IMR-90 (cell line): ENCODE measurements around the gene BASP1. TPM values are rescaled to one million over a fixed set of nuclear protein-coding genes. Genes with fewer than 3 reads are reported as not detected.

Experiments
- ATAC-seq: fragments of 200-7000 bp; cut with Tn5 transposase; 2 replicates; pipeline ENCODE4 v1.9.1; 2020; ENCODE audit warnings: low read depth, mild to moderate bottlenecking, moderate library complexity
- BruUV-seq: library from RNA; stranded (reverse); fragments of 400-500 nt; replicated peaks from 2 replicates; lab custom pipeline; 2021; lab: Mats Ljungman, UMichigan
- CTCF ChIA-PET: fragments of 300-600 bp; formaldehyde crosslinking; extraction: SDS; loops from one replicate; lab custom pipeline; 2021; ENCODE audit warnings: antibody characterized with exemption; lab: Yijun Ruan, JAX
- POLR2A ChIA-PET: fragments of 300-600 bp; sonication (Branson Sonifier 250); formaldehyde crosslinking; loops from one replicate; lab custom pipeline; 2022; ENCODE audit warnings: antibody characterized with exemption; ENCODE audit not compliant: unreplicated experiment; lab: Charles Lee
- DNase-seq: peaks from one replicate; pipeline ENCODE4 v3.0.0; 2013
- H2AFZ ChIP-seq: replicated peaks from 2 replicates; pipeline ENCODE3; 2013; ENCODE audit warnings: low read length, mild to moderate bottlenecking; ENCODE audit not compliant: poor library complexity
- H2AK5ac ChIP-seq: 2 replicates; pipeline ENCODE4 v1.6.1; 2013; ENCODE audit warnings: low read depth, low read length, inconsistent platforms
- H2AK9ac ChIP-seq: replicated peaks from 2 replicates; pipeline ENCODE3; 2013; ENCODE audit warnings: mild to moderate bottlenecking, low read depth, low read length, moderate library complexity; ENCODE audit not compliant: poor library complexity
- H2BK120ac ChIP-seq: 2 replicates; pipeline ENCODE4 v1.6.1; 2013; ENCODE audit warnings: low read depth, low read length, inconsistent platforms
- H2BK15ac ChIP-seq: 3 replicates; pipeline ENCODE4 v1.6.1; 2013; ENCODE audit warnings: low read depth, low read length, inconsistent platforms
- H2BK20ac ChIP-seq: 2 replicates; pipeline ENCODE4 v1.6.1; 2013; ENCODE audit warnings: low read depth, mild to moderate bottlenecking, inconsistent platforms, low read length, moderate library complexity
- H2BK5ac ChIP-seq: 2 replicates; pipeline ENCODE4 v1.6.1; 2013; ENCODE audit warnings: mild to moderate bottlenecking, low read depth, low read length, inconsistent platforms; ENCODE audit not compliant: poor library complexity, severe bottlenecking
- H3K14ac ChIP-seq: replicated peaks from 2 replicates; pipeline ENCODE4 v1.6.1; 2013; ENCODE audit warnings: low read depth, low read length, inconsistent platforms
- H3K18ac ChIP-seq: 2 replicates; pipeline ENCODE4 v1.6.1; 2013; ENCODE audit warnings: low read depth, low read length, control low read depth
- H3K23ac ChIP-seq: 2 replicates; pipeline ENCODE4 v1.6.1; 2013; ENCODE audit warnings: low read depth, low read length, inconsistent platforms
- H3K27ac ChIP-seq: 2 replicates; pipeline ENCODE4 v1.5.1; 2013; ENCODE audit warnings: mild to moderate bottlenecking, control low read depth, low read length; ENCODE audit not compliant: insufficient read depth
- H3K27me3 ChIP-seq: 2 replicates; pipeline ENCODE4 v1.6.1; 2013; ENCODE audit warnings: low read length; ENCODE audit not compliant: control insufficient read depth, insufficient read depth
- H3K36me3 ChIP-seq: 2 replicates; pipeline ENCODE4 v1.6.1; 2013; ENCODE audit warnings: low read length, mixed read lengths; ENCODE audit not compliant: control insufficient read depth, insufficient read depth
- H3K4ac ChIP-seq: 2 replicates; pipeline ENCODE4 v1.6.1; 2013; ENCODE audit warnings: low read depth, low read length, inconsistent platforms
- H3K4me1 ChIP-seq: 2 replicates; pipeline ENCODE4 v1.6.1; 2013; ENCODE audit warnings: low read length, mixed read lengths; ENCODE audit not compliant: control insufficient read depth, insufficient read depth
- H3K4me2 ChIP-seq: 2 replicates; pipeline ENCODE4 v1.6.1; 2013; ENCODE audit warnings: low read depth, mild to moderate bottlenecking, control low read depth, low read length, moderate library complexity
- H3K4me3 ChIP-seq: 2 replicates; pipeline ENCODE4 v1.5.1; 2013; ENCODE audit warnings: low read depth, mild to moderate bottlenecking, control low read depth, low read length, moderate library complexity; ENCODE audit not compliant: insufficient read depth
- H3K56ac ChIP-seq: 2 replicates; pipeline ENCODE4 v1.6.1; 2013; ENCODE audit warnings: low read length, inconsistent platforms; ENCODE audit not compliant: insufficient read depth; ENCODE audit errors: extremely low read depth
- H3K79me1 ChIP-seq, 2 experiments: 2 replicates each; pipeline ENCODE4 v1.6.1; 2013; ENCODE audit warnings: low read length in 2 of 2, inconsistent platforms in 1 of 2, low read depth in 1 of 2
- H3K9ac ChIP-seq: 2 replicates; pipeline ENCODE4 v1.6.1; 2013; ENCODE audit warnings: low read depth, low read length, control low read depth
- H3K9me1 ChIP-seq: 2 replicates; pipeline ENCODE4 v1.6.1; 2013; ENCODE audit warnings: low read length, inconsistent platforms; ENCODE audit not compliant: insufficient read depth
- H3K9me3 ChIP-seq: 2 replicates; pipeline ENCODE4 v1.6.1; 2013; ENCODE audit warnings: low read length; ENCODE audit not compliant: control insufficient read depth, insufficient read depth
- H4K20me1 ChIP-seq: 2 replicates; pipeline ENCODE4 v1.6.1; 2013; ENCODE audit warnings: low read length, inconsistent platforms; ENCODE audit not compliant: insufficient read depth
- H4K5ac ChIP-seq: 2 replicates; pipeline ENCODE4 v1.6.1; 2013; ENCODE audit warnings: mild to moderate bottlenecking, low read depth, low read length, control low read depth
- H4K8ac ChIP-seq, 2 experiments: 2 replicates each; pipeline ENCODE4 v1.6.1; 2013; ENCODE audit warnings: low read depth in 2 of 2, low read length in 2 of 2, control low read depth in 1 of 2, inconsistent platforms in 1 of 2
- H4K91ac ChIP-seq: 2 replicates; pipeline ENCODE4 v1.6.1; 2013; ENCODE audit warnings: low read depth, low read length, inconsistent platforms; ENCODE audit not compliant: insufficient read depth
- BHLHE40 ChIP-seq: fragments of 150-350 bp; IDR thresholded peaks from 2 replicates; pipeline ENCODE4 v1.6.1; 2016; ENCODE audit warnings: mild to moderate bottlenecking, low read depth, low read length
- CEBPB ChIP-seq: IDR thresholded peaks from 2 replicates; pipeline ENCODE4 v1.6.1; 2012; ENCODE audit warnings: low read depth, low read length, improper control_type of control experiment
- CHD1 ChIP-seq: IDR thresholded peaks from 2 replicates; pipeline ENCODE4 v1.6.1; 2012; ENCODE audit warnings: low read depth, low read length, improper control_type of control experiment
- FOS ChIP-seq: fragments of 150-350 bp; IDR thresholded peaks from 2 replicates; pipeline ENCODE4 v1.6.1; 2016; ENCODE audit warnings: low read depth, low read length
- NFE2L2 ChIP-seq: fragments of 150-350 bp; IDR thresholded peaks from 2 replicates; pipeline ENCODE4 v1.6.1; 2016; ENCODE audit warnings: low read depth, mild to moderate bottlenecking, low read length
- POLR2A ChIP-seq: IDR thresholded peaks from 2 replicates; pipeline ENCODE4 v1.6.1; 2012; ENCODE audit warnings: mild to moderate bottlenecking, low read depth, low read length
- RAD21 ChIP-seq: IDR thresholded peaks from 2 replicates; pipeline ENCODE4 v1.6.1; 2012; ENCODE audit warnings: low read length, improper control_type of control experiment
- RFX5 ChIP-seq: IDR thresholded peaks from 2 replicates; pipeline ENCODE4 v1.8.0; 2012; ENCODE audit warnings: low read depth, mild to moderate bottlenecking, low read length, moderate library complexity
- USF2 ChIP-seq: fragments of 150-350 bp; IDR thresholded peaks from 2 replicates; pipeline ENCODE4 v1.6.1; 2017; ENCODE audit warnings: mild to moderate bottlenecking, antibody characterized with exemption, low read length, low read depth
- WGBS, 2 experiments: methylation state at CpG; one replicate each; pipeline versions ENCODE4 v1.1.5 to v1.1.7; 2013; ENCODE audit warnings: missing lambda C conversion rate in 2 of 2; ENCODE audit not compliant: insufficient read length in 1 of 2; ENCODE audit errors: extremely low coverage in 2 of 2; 5-methylcytosine and 5-hydroxymethylcytosine counted together
- dilution Hi-C: fragments of 300-500 bp; cut with HindIII; formaldehyde crosslinking; loops from one replicate; pipeline ENCODE4 v1.14.3; 2018; ENCODE audit warnings: low sequenced_read_pairs; ENCODE audit not compliant: unreplicated experiment
- in situ Hi-C: fragments of 300-500 bp; cut with MboI; formaldehyde crosslinking; loops from 3 replicates; pipeline ENCODE4 v1.14.3; 2019; ENCODE audit warnings: low sequenced_read_pairs, inconsistent platforms, mixed read lengths
- intact Hi-C: fragments of 100-400 bp; cut with micrococcal nuclease; formaldehyde crosslinking; loops from 2 replicates; pipeline ENCODE4 v1.10.0; 2022
- polyA plus RNA-seq, 3 experiments: library from polyadenylated mRNA; depleted of rRNA; stranded (reverse); fragments of >200 nt; gene quantifications; 2 replicates each; pipeline ENCODE4 v1.2.3, GENCODE V29; 2012; ENCODE audit warnings: low replicate concordance in 1 of 3
- total RNA-seq: library from RNA; depleted of rRNA; stranded (reverse); fragments of >200 nt; gene quantifications from 2 replicates; pipeline ENCODE4 v1.2.3, GENCODE V29; 2012
- TF ChIP-seq, protein P1 (sequence below): fragments of 150-350 bp; IDR thresholded peaks from 2 replicates; pipeline ENCODE4 v1.6.1; 2016; ENCODE audit warnings: low read depth, mild to moderate bottlenecking, low read length, moderate library complexity, borderline replicate concordance

Gene BASP1
- total and polyA plus RNA-seq, 2 of the 4 experiments (the other 2 are of a cell fraction) = 39.6 to 103 TPM

GRCh38 chr5:17196024-17196423 lies 21.4 kb upstream of the BASP1 start:
- no peak overlapping the region for H3K23ac ChIP-seq
- no peaks in the 10 kb centered on the region for H3K36me3 ChIP-seq
- peaks cover 8% of the 10 kb centered on the region for H3K4me1 ChIP-seq
- ChIA-PET POLR2A (no interaction called here), CTCF (no interaction called here)
- H4K20me1 ChIP-seq = peaks cover 2% of the 10 kb centered on the region; the same call in 1 of the 2 replicates
- ATAC-seq = no peak
- peaks cover 5% of the 10 kb centered on the region; the same call in 1 of the 2 replicates for H3K9me1 ChIP-seq
- no peak overlapping the region for H4K5ac ChIP-seq
- no TSS peak for BruUV-seq
- H3K27me3 ChIP-seq = no peaks in the 10 kb centered on the region
- in situ Hi-C loops = loop anchor here (10.0 kb wide), 1 partner anchor 521 kb away; no protein-coding TSS in a partner anchor
- H3K79me1 ChIP-seq = peaks cover 0 to 2% of the 10 kb centered on the region in 2 experiments; a peak in 1 of 4 replicates
- H4K8ac ChIP-seq = no peak overlapping the region
- intact Hi-C loops = loop anchor here (10.0 kb wide), 1 partner anchor 731 kb away; the partner anchor contains the start of gene ZNF622
- no peak overlapping the region for H2BK5ac ChIP-seq
- no peak overlapping the region for H3K4me3 ChIP-seq
- no peak for TF ChIP-seq USF2
- no peak for TF ChIP-seq RAD21
- no peak for TF ChIP-seq FOS
- no peak for TF ChIP-seq POLR2A
- TF ChIP-seq CHD1 = no peak
- no peak for TF ChIP-seq CEBPB
- TF ChIP-seq, protein P1, sequence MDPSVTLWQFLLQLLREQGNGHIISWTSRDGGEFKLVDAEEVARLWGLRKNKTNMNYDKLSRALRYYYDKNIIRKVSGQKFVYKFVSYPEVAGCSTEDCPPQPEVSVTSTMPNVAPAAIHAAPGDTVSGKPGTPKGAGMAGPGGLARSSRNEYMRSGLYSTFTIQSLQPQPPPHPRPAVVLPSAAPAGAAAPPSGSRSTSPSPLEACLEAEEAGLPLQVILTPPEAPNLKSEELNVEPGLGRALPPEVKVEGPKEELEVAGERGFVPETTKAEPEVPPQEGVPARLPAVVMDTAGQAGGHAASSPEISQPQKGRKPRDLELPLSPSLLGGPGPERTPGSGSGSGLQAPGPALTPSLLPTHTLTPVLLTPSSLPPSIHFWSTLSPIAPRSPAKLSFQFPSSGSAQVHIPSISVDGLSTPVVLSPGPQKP = no peak
- no peak for TF ChIP-seq NFE2L2
- no peak for TF ChIP-seq RFX5
- no peak for TF ChIP-seq BHLHE40
- no peak overlapping the region for H3K9ac ChIP-seq
- DNase-seq = no peak
- H2BK20ac ChIP-seq = no peak overlapping the region
- no peak overlapping the region for H3K14ac ChIP-seq
- no peak overlapping the region for H2AK9ac ChIP-seq
- no peak overlapping the region for H3K4me2 ChIP-seq
- no CpG with 5 or more reads among the region's 5 CpGs for WGBS, 2 experiments
- no peak overlapping the region for H3K56ac ChIP-seq
- no peak overlapping the region for H2AFZ ChIP-seq
- H4K91ac ChIP-seq = no peak overlapping the region
- H3K27ac ChIP-seq = no peak overlapping the region
- no peak overlapping the region for H3K18ac ChIP-seq
- H2AK5ac ChIP-seq = no peak overlapping the region
- no peak overlapping the region for H2BK15ac ChIP-seq
- peaks cover 5% of the 10 kb centered on the region for H3K9me3 ChIP-seq
- dilution Hi-C loops = loop anchor here (25.0 kb wide), 1 partner anchor 409 kb away; no protein-coding TSS in a partner anchor
- H2BK120ac ChIP-seq = no peak overlapping the region
- H3K4ac ChIP-seq = no peak overlapping the region
